OCI-LY3 (cell line): ENCODE results near the gene NPHP3.

Source experiments
- H2AFZ ChIP-seq: fragments of 200-600, 300-600 bp; shearing (Covaris generic); 2 replicates; pipeline ENCODE4 v1.6.0; 2014; ENCODE audit warnings: antibody characterized with exemption, low read depth, low read length
- H3K27ac ChIP-seq: fragments of 200-600, 300-600 bp; sonication (generic); 2 replicates; pipeline ENCODE4 v1.5.1; 2014; ENCODE audit warnings: mild to moderate bottlenecking, low read length, moderate library complexity, mixed read lengths
- H3K27me3 ChIP-seq: fragments of 200-600, 300-600 bp; sonication (generic); 2 replicates; pipeline ENCODE4 v1.6.1; 2014; ENCODE audit warnings: low read depth, low read length, mixed read lengths
- H3K36me3 ChIP-seq: fragments of 200-600, 300-600 bp; sonication (generic); replicated peaks from 2 replicates; pipeline ENCODE3; 2014; ENCODE audit warnings: low read depth, low read length, mixed read lengths
- H3K4me1 ChIP-seq: fragments of 300-600, 200-600 bp; sonication (generic); 2 replicates; pipeline ENCODE4 v1.6.1; 2014; ENCODE audit warnings: low read length, mixed read lengths
- H3K4me2 ChIP-seq: fragments of 200-600, 300-600 bp; sonication (generic); 2 replicates; pipeline ENCODE4 v1.6.1; 2014; ENCODE audit warnings: low read length, mixed read lengths
- H3K4me3 ChIP-seq: fragments of 300-600, 200-600 bp; sonication (generic); 2 replicates; pipeline ENCODE4 v1.5.1; 2014; ENCODE audit warnings: antibody characterized with exemption, mild to moderate bottlenecking, low read length, moderate library complexity
- H3K79me2 ChIP-seq: fragments of 300-600, 200-600 bp; shearing (Covaris generic); 2 replicates; pipeline ENCODE4 v1.6.1; 2014; ENCODE audit warnings: mild to moderate bottlenecking, low read length, mixed read lengths
- H3K9ac ChIP-seq: fragments of 300-600, 200-600 bp; shearing (Covaris generic); 2 replicates; pipeline ENCODE4 v1.6.0; 2014; ENCODE audit warnings: mild to moderate bottlenecking, low read length, moderate library complexity
- H3K9me3 ChIP-seq: fragments of 200-600, 300-600 bp; shearing (Covaris generic); 2 replicates; pipeline ENCODE4 v1.6.1; 2014; ENCODE audit warnings: low read length, mixed read lengths; ENCODE audit not compliant: insufficient read depth
- H4K20me1 ChIP-seq: fragments of 200-600, 300-600 bp; sonication (generic); 2 replicates; pipeline ENCODE4 v1.6.1; 2016; ENCODE audit warnings: low read length, mixed read lengths; ENCODE audit not compliant: insufficient read depth
- CTCF ChIP-seq: fragments of 200-600, 300-600 bp; sonication (generic); IDR thresholded peaks from 2 replicates; pipeline ENCODE4 v1.5.1; 2014; ENCODE audit warnings: antibody characterized with exemption, low read length, low read depth
- EZH2phosphoT487 ChIP-seq: fragments of 200-600 bp; shearing (Covaris generic); IDR thresholded peaks from 2 replicates; pipeline ENCODE4 v1.6.1; 2018; ENCODE audit warnings: antibody characterized with exemption, mixed run types, low read depth

The NPHP3 gene

GRCh38 chr3:132722165-132723023 is at the start of gene NPHP3:
TSS of gene NPHP3 (minus strand) at chr3:132722409. CDS start at chr3:132722355, 54 bp downstream.
- Histone ChIP-seq H3K9me3 (no peaks in the 10 kb centered on the region), H3K4me2 (peak within 1 kb of the TSS; percentile 89), H4K20me1 (no peaks in the 10 kb centered on the region; the same call in 1 of the 2 replicates), H3K27ac (0 out of 2 replicates have a peak within 1 kb of the TSS, but pooled peaks have one; percentile 16), H3K27me3 (0 out of 2 replicates have a peak, but pooled peaks cover 2% of the 10 kb centered on the region), H2AFZ (peak within 1 kb of the TSS; percentile 94), H3K9ac (peak within 1 kb of the TSS; percentile 73), H3K79me2 (0 out of 2 replicates have a peak, but pooled peaks cover 5% of the 10 kb centered on the region), H3K4me1 (peaks cover 12% of the 10 kb centered on the region), H3K36me3 (no peaks in the 10 kb centered on the region), H3K4me3 (peak within 1 kb of the TSS; percentile 96)
- no peak for TF ChIP-seq EZH2phosphoT487
- TF ChIP-seq CTCF = no peak

- no peak overlapping the region for H3K27ac ChIP-seq
- H3K36me3 ChIP-seq = no peaks in the 10 kb centered on the region
- H3K27me3 ChIP-seq = peaks cover 6% of the 10 kb centered on the region; the same call in 1 of the 2 replicates
- no peak overlapping the region for H3K4me2 ChIP-seq
- TF ChIP-seq EZH2phosphoT487 (no peak), CTCF (no peak)
- no peak overlapping the region for H3K4me3 ChIP-seq
- no peak overlapping the region for H2AFZ ChIP-seq
- no peak overlapping the region for H3K9ac ChIP-seq
- no peaks in the 10 kb centered on the region for H3K4me1 ChIP-seq
- no peaks in the 10 kb centered on the region for H3K79me2 ChIP-seq
- H3K9me3 ChIP-seq = no peaks in the 10 kb centered on the region
- no peaks in the 10 kb centered on the region for H4K20me1 ChIP-seq
Observed at GRCh38 chr3:132758740-132759139, 36.5 kb upstream of the NPHP3 start.

GRCh38 chr3:132756108-132756650 is 34.0 kb upstream of the NPHP3 start:
- Histone ChIP-seq H4K20me1 (no peaks in the 10 kb centered on the region), H3K4me1 (no peaks in the 10 kb centered on the region), H2AFZ (no peak overlapping the region), H3K27me3 (peaks cover 12% of the 10 kb centered on the region; the same call in 1 of the 2 replicates), H3K4me3 (no peak overlapping the region), H3K9ac (no peak overlapping the region), H3K27ac (no peak overlapping the region), H3K79me2 (no peaks in the 10 kb centered on the region), H3K36me3 (no peaks in the 10 kb centered on the region), H3K9me3 (no peaks in the 10 kb centered on the region), H3K4me2 (no peak overlapping the region)
- TF ChIP-seq CTCF = no peak
- no peak for TF ChIP-seq EZH2phosphoT487

GRCh38 chr3:132753946-132754345 is 31.7 kb upstream of the NPHP3 start:
- H3K27ac ChIP-seq = no peak overlapping the region

More at GRCh38 chr3:132753946-132754345, 31.7 kb upstream of the NPHP3 start:
- Histone ChIP-seq H3K9me3 (no peaks in the 10 kb centered on the region), H3K27me3 (peaks cover 12% of the 10 kb centered on the region; the same call in 1 of the 2 replicates), H3K36me3 (no peaks in the 10 kb centered on the region), H3K4me2 (no peak overlapping the region), H3K4me3 (no peak overlapping the region), H4K20me1 (no peaks in the 10 kb centered on the region), H3K4me1 (no peaks in the 10 kb centered on the region), H3K9ac (no peak overlapping the region), H3K79me2 (no peaks in the 10 kb centered on the region), H2AFZ (no peak overlapping the region)
- TF ChIP-seq CTCF (no peak), EZH2phosphoT487 (no peak)
